HepG2 (cell line): Measurements from ENCODE around the gene ALDH3A1. TPM values are rescaled to one million over a fixed set of nuclear protein-coding genes. Genes with fewer than 3 reads are reported as not detected.

Experiments
- CBFB ChIP-seq: sonication (generic); formaldehyde crosslinking; IDR thresholded peaks from 2 replicates; pipeline ENCODE4 v1.4.0; 2020; ENCODE audit warnings: missing genetic modification reagents
- CEBPZ ChIP-seq: IDR thresholded peaks from 2 replicates; pipeline ENCODE4 v1.6.1; 2012; ENCODE audit warnings: low read length, improper control_type of control experiment
- HNRNPL ChIP-seq: fragments of 200-400 bp; formaldehyde crosslinking; IDR thresholded peaks from 2 replicates; pipeline ENCODE4 v1.6.1; 2017; ENCODE audit warnings: mild to moderate bottlenecking, low read depth, low read length
- HOXA5 ChIP-seq: sonication (generic); formaldehyde crosslinking; IDR thresholded peaks from 2 replicates; pipeline ENCODE4 v1.4.0; 2020; ENCODE audit warnings: missing genetic modification reagents
- KAT8 ChIP-seq: IDR thresholded peaks from 2 replicates; pipeline ENCODE4 v1.6.1; 2016; ENCODE audit warnings: missing genetic modification reagents, missing compliant biosample characterization
- KDM5A ChIP-seq: fragments of 200-600 bp; sonication (generic); IDR thresholded peaks from 2 replicates; pipeline ENCODE4 v1.7.0; 2018; ENCODE audit warnings: antibody characterized with exemption, mild to moderate bottlenecking, low read length, borderline replicate concordance
- SIX1 ChIP-seq: sonication (generic); formaldehyde crosslinking; IDR thresholded peaks from 2 replicates; pipeline ENCODE4 v1.4.0; 2020; ENCODE audit warnings: missing genetic modification reagents, borderline replicate concordance
- SOX6 ChIP-seq, 2 experiments: fragments of 450-650 bp in 1 of 2; sonication (generic) in 1 of 2; formaldehyde crosslinking in 1 of 2; IDR thresholded peaks; 2 replicates each; pipeline versions ENCODE4 v1.4.0 to v1.6.1; 2017 to 2020; ENCODE audit warnings: antibody characterized with exemption in 1 of 2, mild to moderate bottlenecking in 1 of 2, missing genetic modification reagents in 1 of 2
- SRSF9 ChIP-seq: fragments of 200-400 bp; formaldehyde crosslinking; IDR thresholded peaks from 2 replicates; pipeline ENCODE4 v1.6.1; 2018; ENCODE audit warnings: borderline replicate concordance, mild to moderate bottlenecking, low read depth, low read length; ENCODE audit not compliant: insufficient read depth, poor library complexity, severe bottlenecking
- TBX2 ChIP-seq: sonication (generic); formaldehyde crosslinking; IDR thresholded peaks from 2 replicates; pipeline ENCODE4 v1.5.0; 2020; ENCODE audit warnings: missing genetic modification reagents, mild to moderate bottlenecking, borderline replicate concordance
- TCF7L2 ChIP-seq: IDR thresholded peaks from 2 replicates; pipeline ENCODE4 v1.6.1; 2011; ENCODE audit warnings: mild to moderate bottlenecking, low read depth, low read length, moderate library complexity
- TEF ChIP-seq: sonication (generic); formaldehyde crosslinking; IDR thresholded peaks from 2 replicates; pipeline ENCODE4 v1.5.0; 2020; ENCODE audit warnings: missing genetic modification reagents
- ZBTB37 ChIP-seq: sonication (generic); formaldehyde crosslinking; IDR thresholded peaks from 2 replicates; pipeline ENCODE4 v1.4.0; 2020; ENCODE audit warnings: mild to moderate bottlenecking, missing genetic modification reagents
- ZFYVE20 ChIP-seq: sonication (generic); formaldehyde crosslinking; IDR thresholded peaks from 2 replicates; pipeline ENCODE4 v1.8.0; 2023; ENCODE audit warnings: low read depth, mild to moderate bottlenecking, moderate library complexity, missing genetic modification reagents, borderline replicate concordance
- ZNF138 ChIP-seq: sonication (generic); formaldehyde crosslinking; IDR thresholded peaks from 2 replicates; pipeline ENCODE4 v1.5.0; 2020; ENCODE audit warnings: mild to moderate bottlenecking, low read depth, missing genetic modification reagents
- ZNF460 ChIP-seq: sonication (generic); formaldehyde crosslinking; IDR thresholded peaks from 2 replicates; pipeline ENCODE4 v1.5.1; 2020; ENCODE audit warnings: missing genetic modification reagents, mild to moderate bottlenecking, borderline replicate concordance
- ZNF512 ChIP-seq: sonication (generic); formaldehyde crosslinking; IDR thresholded peaks from 2 replicates; pipeline ENCODE4 v1.4.0; 2020; ENCODE audit warnings: mild to moderate bottlenecking, missing genetic modification reagents
- ZNF678 ChIP-seq: sonication (generic); formaldehyde crosslinking; IDR thresholded peaks from 2 replicates; pipeline ENCODE4 v1.4.0; 2020; ENCODE audit warnings: mild to moderate bottlenecking, missing genetic modification reagents
- ZNF784 ChIP-seq: sonication (generic); formaldehyde crosslinking; IDR thresholded peaks from 2 replicates; pipeline ENCODE4 v1.5.1; 2020; ENCODE audit warnings: missing genetic modification reagents, mild to moderate bottlenecking, borderline replicate concordance
- polyA plus RNA-seq, 8 experiments: library from polyadenylated mRNA; depleted of rRNA in 3 of 8; stranded (reverse) in 7 of 8; unstranded in 1 of 8; fragments of >200 nt; fragmentation: Illumina TruSeq in 4 of 8; extraction: Trizol in 4 of 8; gene quantifications; 2 replicates each; pipeline versions ENCODE4 v1.2.1 to v1.2.3, GENCODE V29; 2011 to 2016; ENCODE audit warnings: low read depth in 4 of 8, missing spikeins in 1 of 8, mixed read lengths in 1 of 8; ENCODE audit not compliant: insufficient read depth in 1 of 8
- total RNA-seq, 5 experiments: library from RNA; depleted of rRNA; stranded (reverse); fragments of >200 nt; fragmentation: Illumina TruSeq; extraction: Trizol; gene quantifications; 2 replicates each; pipeline ENCODE4 v1.2.3, GENCODE V29; 2016; ENCODE audit warnings: low read depth in 1 of 5

ALDH3A1 gene
- total and polyA plus RNA-seq, 2 of the 13 experiments (the other 11 are each of a cell fraction or from before 2014, with no cell fraction given) = 0.07 to 0.62 TPM

- TF ChIP-seq ZNF678 (CRISPR knock-in tag) = no peak
- no peak for TF ChIP-seq KDM5A
- TF ChIP-seq TEF (CRISPR knock-in tag) = peak; percentile 75; the same call in 1 of the 2 replicates
- no peak for TF ChIP-seq SRSF9
- no peak for TF ChIP-seq CEBPZ
- peak; percentile 90 for TF ChIP-seq HNRNPL
- no peak for TF ChIP-seq ZNF784 (CRISPR knock-in tag)
- TF ChIP-seq CBFB = no peak
- no peak for TF ChIP-seq ZNF460 (CRISPR knock-in tag)
- peak; percentile 77; the same call in 1 of the 2 replicates for TF ChIP-seq TCF7L2
- TF ChIP-seq SOX6 (IDR thresholded peaks at IDR 0.05) = no peak
- peak; percentile 47; the same call in 1 of the 2 replicates for TF ChIP-seq SOX6 (CRISPR knock-in tag; IDR thresholded peaks at IDR 0.05)
- no peak for TF ChIP-seq ZNF138
- no peak for TF ChIP-seq ZNF512 (CRISPR knock-in tag)
- TF ChIP-seq TBX2 (CRISPR knock-in tag) = peak; percentile 63; the same call in 1 of the 2 replicates
- TF ChIP-seq ZFYVE20 (CRISPR knock-in tag) = no peak
- 0 out of 2 replicates have a peak, but pooled peaks have one; percentile 46 for TF ChIP-seq ZBTB37 (CRISPR knock-in tag)
- peak; percentile 83; the same call in 1 of the 2 replicates for TF ChIP-seq SIX1 (CRISPR knock-in tag)
- TF ChIP-seq KAT8 = 0 out of 2 replicates have a peak, but pooled peaks have one; percentile 22
- no peak for TF ChIP-seq HOXA5 (CRISPR knock-in tag)
Measured at GRCh38 chr17:19747829-19748806, at the start of gene ALDH3A1 (continued).
